Activated T-cell treated with anti-CD3 and anti-CD28 coated beads for 48 hours (primary cell): ENCODE measurements around the gene ABHD1.

Experiments
- DNase-seq: peaks from one replicate; pipeline ENCODE4 v3.0.0-alpha.2; 2020; ENCODE audit warnings: low read depth

The ABHD1 gene

DNA sequence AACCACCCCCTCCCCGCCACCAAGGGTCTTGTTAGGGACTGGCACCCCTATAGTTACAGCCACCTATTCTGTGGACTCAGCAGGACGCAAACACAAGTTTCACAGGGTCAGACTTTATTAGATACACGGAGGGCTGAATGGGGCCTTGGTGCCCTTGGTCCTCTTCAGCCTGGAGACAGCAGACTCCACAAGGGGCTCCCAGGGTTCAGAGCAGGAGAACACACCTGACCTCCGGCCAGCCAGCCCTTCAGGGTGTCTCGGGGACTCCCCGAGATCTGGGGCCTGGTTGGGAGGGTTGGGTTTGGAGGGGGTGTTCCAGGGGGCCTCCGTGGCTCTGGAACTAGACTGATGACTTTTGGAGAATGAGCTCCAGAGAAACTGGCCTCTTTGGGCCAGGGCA, 13.1 kb downstream of the ABHD1 start:
- no peak for DNase-seq

GRCh38 chr2:27137322-27137935, 13.8 kb downstream of the ABHD1 start:
- DNase-seq = no peak

DNA sequence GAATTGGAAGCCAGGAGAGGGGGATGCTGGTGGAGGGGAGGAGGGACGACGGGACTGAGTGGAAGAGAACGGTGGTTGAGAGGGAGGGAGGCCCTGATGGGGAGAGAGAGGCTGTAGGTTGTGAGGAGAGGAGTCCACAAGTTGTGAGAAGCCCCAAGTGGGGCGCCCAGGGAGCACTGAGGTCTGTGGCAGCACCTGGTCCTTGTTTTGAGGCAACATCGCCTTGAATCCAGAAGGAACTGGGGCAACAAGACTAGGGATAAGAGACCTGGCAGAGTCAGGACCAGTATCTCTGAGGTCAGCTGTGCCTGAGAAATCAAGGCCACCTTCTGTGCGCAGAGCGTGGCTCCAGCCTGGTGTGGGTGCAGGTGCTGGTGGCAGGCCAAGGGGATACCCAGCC, 14.5 kb downstream of the ABHD1 start:
- no peak for DNase-seq

DNA sequence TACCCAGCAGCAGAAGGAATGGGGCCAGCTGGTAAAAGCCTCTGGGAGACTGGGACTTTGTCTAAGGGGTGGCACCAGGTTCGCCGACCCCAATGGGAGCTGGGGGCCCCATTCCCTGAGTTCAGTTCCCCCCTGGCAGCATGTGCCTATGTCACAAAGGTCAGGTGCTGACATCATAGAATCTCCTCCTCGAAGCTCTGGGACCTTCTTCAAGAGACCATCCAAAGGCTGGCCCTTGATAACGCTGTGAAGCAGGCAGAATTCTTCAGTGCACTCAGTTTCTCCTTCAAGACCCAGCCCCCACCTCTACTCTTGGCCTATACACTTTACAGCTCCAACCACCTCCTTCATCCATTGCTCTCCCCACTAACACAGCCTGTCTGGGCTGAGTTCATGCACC, 15.7 kb downstream of the ABHD1 start, which contains the start of gene PRR30:
Gene PRR30, minus strand, starts transcription at position 101 of the 400 bp plus-strand sequence. CDS start 1,081 bp downstream, outside the sequence.
- no peak for DNase-seq

- no peak for DNase-seq
Observed at GRCh38 chr2:27143285-27143684, 19.7 kb downstream of the ABHD1 start.

DNA sequence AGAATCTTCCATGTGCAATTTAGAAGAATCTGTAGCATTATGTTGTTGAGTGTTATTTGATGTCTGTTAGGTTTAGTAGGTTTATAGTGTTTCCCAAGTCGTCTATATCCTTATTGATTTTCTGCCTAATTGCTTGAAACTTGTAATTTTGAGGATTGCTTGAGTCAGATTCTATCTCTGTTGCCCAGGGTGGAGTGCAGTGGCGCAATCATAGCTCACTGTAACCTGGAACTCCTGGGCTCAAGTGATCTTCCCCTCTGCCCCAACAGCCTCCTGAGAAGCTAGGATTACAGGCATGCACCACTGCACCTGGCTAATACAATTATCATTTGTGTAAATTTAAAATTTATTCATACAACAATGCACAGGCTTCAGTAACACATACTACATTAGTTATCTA, 22.1 kb downstream of the ABHD1 start:
- no peak for DNase-seq

DNA sequence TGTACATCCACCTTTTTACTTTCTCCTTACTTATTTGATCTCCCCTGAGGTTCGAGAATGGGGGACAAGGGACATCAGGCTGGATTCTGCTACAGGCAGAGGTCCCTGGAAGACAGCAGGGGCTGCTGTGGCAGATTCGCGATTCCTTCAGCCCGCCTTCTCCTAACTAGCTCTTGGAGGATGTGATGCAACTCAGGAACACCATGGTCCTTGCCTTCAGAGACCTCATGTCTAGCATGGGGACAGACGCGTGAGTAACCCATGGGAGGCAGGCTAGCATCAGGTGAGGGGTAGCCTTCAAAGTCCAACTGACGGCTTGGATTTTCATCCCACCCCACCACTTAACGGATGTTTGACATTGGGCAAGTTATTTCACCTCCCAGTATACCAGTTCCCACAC, 24.3 kb downstream of the ABHD1 start:
- no peak for DNase-seq

DNA sequence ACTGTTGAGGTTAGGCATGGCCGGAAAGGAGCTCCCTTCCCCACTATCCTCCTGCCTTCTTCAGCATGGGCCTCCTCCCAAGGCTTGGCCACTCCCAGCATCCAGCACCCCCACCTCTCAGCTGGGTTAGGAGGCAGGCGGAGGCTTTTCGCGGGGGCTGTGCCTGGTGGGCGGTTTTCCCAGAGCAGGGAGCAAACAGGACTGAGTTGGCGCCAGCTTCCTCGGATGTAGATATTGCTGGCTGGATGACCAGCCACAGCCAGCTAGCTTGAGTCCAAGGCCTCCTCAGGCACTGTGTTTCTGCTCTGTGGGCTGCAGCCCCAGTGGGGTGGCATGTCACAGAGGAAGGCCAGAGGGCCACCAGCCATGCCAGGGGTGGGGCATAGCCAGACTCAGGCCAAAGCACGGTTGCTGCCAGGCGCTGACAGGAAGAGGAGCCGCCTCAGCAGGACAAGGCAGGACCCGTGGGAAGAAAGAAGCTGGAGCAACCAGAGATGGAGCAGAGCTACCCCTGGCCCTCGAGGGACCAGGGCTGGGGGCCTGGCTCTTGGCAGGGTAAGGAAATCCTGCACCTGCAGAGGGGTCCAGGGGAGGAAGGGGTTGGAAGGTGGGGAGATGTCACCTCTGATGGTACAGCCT, 25.3 kb downstream of the ABHD1 start, which contains the start of gene TCF23:
Gene TCF23, plus strand, starts transcription at position 204 of the 639 bp plus-strand sequence. Its CDS starts 130 bp downstream, at position 334.
- DNase-seq = no peak

DNA sequence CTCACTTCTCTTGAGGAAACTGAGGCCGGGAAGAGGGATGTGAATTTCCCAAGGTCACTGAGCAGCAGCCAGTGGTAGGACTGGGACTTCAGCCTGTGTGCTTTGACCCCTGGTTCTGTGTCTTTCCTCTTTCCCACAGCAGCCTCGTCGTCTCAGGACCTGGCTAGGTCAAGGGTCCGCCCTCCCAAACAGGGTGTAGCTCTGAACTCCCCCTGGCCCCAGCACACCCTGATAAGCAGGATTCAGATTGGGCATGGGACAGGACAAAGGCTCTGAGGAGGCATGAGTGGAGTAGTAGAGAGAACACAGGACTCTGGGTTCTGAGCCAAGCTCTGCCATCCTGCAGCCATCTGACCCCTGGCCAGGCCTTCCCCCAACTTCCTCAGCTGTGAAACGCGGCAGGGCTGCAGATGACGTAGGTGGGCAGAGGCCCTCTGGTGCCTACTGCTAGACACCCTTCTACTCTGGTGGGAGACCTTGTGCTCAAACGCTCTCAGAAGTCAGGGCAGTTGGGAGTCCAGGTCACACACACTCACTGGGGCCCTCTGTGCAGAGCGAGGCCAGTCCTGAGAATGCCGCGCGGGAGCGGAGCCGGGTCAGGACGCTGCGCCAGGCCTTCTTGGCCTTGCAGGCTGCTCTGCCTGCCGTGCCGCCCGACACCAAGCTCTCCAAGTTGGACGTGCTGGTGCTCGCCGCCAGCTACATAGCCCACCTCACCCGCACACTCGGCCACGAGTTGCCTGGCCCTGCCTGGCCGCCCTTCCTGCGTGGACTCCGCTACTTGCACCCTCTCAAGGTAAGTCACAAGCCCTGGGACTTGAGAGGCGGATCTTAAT, 26.2 kb downstream of the ABHD1 start:
- DNase-seq = no peak

DNA sequence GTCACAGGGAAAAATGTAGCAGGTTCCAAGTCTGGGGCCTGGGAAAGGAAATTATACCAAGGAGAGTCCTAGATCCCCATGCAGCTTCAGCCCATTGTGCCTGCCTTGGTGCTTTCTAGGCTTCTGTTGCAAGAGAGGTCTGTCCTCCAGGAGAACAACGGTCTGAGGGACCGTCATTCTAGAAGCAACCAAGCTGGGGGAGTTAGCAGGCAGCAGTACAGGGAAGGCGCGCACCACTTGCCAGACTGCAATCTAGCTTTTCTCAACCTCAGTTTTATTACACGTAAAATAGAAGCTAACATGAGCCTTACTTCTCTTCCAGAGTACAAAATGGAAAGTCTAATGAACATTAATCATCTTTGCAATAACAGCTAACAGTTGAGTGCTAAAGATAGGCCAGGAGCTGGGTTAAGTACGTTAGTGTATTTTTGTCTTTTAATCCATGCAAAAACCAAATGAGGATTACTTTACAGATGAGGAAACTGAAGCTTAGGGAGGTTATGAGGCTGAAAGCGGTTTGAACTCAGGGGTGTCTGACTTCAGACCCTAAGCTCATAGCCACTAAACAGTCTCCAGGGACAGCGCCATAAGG, 27.1 kb downstream of the ABHD1 start:
- DNase-seq = no peak

DNA sequence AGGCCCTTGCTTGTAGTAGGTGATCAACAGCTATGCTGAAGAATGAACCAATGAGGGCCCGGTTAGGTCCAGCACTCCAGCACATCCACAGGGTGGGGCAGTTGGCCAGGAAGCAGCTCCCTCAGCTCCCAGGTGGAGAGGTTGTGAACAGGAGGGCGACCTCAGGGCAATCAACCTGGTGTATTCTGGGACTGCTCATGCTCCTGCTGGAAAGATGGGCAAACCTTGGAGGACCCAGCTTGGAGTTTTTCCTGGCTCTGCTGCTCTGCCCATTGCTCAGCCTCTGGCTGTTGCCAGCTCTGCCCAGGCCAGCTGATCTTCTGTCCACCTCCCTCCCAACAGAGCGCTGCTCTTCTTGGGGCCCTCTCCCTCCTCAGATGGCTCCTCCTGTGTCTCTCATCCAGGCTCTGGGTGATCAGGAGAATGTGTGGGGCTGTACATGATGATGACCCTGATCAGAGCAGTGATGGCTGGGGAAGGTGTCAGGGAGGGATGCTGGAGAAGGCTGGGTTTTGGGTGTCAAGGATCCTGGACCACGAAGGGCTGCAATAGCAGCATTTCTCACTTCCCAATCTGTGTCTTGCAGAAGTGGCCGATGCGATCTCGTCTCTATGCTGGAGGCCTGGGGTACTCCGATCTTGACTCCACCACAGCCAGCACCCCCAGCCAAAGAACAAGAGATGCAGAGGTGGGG, 28.6 kb downstream of the ABHD1 start:
- DNase-seq = no peak

GRCh38 chr2:27152796-27153464, 29.3 kb downstream of the ABHD1 start:
- no peak for DNase-seq

DNA sequence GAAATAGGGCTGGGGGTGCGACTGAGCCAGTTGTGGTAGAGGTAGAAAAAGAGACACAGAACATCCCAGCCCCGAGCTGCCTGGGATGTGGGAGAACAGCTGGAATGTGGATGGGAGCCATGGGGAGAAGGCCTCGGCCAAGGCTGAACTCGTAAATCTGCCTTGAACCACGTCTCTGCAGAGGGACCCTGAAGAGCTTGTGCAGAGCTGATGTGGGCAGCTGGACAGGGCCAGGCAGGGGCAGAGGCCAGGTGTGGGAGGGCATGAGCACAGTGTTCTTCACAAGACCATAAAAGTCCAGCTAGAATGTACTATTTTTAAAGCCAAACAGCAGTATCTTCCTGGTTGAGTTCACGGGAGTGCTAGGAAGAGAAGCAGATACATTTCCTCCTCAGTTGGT, 30.9 kb downstream of the ABHD1 start:
- DNase-seq = no peak

DNA sequence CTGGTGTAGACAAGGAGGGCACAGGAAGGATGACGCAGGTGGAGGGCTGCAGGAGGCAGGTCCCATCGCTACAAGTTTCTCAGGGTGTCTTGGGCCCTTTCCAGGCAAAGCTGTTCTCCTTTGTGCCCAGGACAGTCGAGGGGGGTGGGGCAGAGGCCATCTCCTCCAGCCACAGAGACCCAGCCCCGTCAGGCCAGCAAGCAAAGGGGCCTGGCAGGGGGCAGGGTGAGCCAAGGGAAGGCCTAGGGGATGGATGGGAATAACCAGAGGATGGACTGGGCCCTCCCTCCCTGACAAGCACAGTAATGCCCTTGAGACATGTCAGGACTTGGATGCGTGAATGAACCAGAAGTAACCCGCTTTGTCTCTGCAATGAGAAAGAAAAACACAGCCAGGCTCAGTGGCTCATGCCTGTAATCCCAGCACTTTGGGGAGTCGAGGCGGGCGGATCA, 31.5 kb downstream of the ABHD1 start:
- no peak for DNase-seq

- no peak for DNase-seq
Observed at GRCh38 chr2:27158468-27158867, 34.9 kb downstream of the ABHD1 start.

DNA sequence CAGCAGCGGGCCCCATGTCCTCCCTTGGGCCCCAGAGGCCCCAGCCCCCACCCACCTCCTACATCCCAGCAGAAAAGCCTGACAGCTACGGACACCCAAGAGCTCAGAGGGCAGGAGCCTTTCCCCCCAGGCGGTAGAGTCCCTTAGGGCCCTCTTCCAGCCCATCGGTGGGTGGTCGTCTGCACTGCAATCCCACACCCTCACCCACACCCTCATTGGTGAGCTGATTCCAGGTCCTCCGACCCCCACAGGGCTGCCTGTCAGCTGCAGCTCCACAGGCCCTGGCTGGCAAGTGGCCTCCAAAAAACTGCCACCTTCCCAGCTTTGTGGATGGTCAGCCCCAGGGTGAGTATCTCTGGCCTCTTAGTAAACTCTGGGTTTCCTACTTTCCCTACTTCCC, 35.7 kb downstream of the ABHD1 start:
- DNase-seq = no peak

DNA sequence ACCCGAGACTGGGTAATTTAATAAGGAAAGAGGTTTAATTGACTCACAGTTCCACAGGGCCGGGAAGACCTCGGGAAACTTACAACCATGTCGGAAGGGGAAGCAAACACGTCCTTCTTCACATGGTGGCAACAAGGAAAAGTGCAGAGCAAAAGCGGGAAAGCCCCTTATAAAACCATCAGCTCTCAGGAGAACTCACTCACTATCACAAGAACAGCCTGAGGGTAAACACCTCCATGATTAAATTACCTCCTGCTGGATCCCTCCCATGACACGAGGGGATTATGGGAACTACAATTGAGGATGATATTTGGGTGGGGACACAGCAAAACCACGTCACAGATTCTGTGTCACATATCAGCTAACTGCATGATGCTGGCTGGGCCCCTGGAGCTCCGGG, 36.6 kb downstream of the ABHD1 start:
- no peak for DNase-seq

GRCh38 chr2:27162151-27163121, 38.8 kb downstream of the ABHD1 start:
- DNase-seq = no peak

- no peak for DNase-seq
Observed at GRCh38 chr2:27164960-27165763, 41.5 kb downstream of the ABHD1 start.
